Measurements from ENCODE around the gene SURF1.
A peak's percentile ranks its signal among the peaks of the same experiment; 100 is the strongest.
"Not testable (repeated sequence)": the region's sequence is repeated elsewhere in the genome, so short reads cannot be mapped to it uniquely, and the experiment has no call there.

SURF1 gene, protein sequence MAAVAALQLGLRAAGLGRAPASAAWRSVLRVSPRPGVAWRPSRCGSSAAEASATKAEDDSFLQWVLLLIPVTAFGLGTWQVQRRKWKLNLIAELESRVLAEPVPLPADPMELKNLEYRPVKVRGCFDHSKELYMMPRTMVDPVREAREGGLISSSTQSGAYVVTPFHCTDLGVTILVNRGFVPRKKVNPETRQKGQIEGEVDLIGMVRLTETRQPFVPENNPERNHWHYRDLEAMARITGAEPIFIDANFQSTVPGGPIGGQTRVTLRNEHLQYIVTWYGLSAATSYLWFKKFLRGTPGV

DNA sequence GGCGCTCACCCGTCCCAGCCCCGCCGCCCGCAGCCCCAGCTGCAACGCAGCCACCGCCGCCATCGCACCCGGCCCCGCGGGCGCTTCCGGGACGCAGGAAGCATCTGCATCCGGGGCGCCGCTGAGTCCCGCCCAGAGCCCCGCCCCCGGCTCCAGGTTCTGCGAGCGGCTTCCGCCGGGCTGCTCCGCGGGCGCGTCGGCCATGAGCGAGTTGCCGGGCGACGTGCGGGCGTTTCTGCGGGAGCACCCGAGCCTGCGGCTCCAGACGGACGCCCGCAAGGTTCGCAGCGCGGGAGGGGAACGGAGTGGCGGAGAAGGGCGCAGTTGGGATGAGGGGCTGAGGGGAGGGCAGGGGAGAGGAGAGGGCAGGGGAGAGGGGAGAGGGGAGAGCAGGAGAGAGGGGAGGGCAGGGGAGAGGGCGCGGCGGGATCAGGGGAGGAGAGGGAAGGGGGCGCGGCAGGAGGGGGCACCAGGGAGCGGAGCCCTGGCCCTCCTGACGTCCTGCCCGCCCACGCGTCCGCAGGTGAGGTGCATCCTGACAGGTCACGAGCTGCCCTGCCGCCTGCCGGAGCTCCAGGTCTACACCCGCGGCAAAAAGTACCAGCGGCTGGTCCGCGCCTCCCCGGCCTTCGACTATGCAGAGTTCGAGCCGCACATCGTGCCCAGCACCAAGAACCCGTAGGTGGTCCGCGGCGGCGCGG lies at the start of gene SURF1, which contains the start of gene SURF2:
Gene SURF1, minus strand, starts transcription at position 97 of the 701 bp plus-strand sequence. Its CDS starts 34 bp downstream, at position 63.
Gene SURF2, plus strand, starts transcription at position 160 of the 701 bp plus-strand sequence. Its CDS starts 43 bp downstream, at position 203.
- DNase-seq (ENCODE audit: low read depth in 1 of 2, low spot score in 1 of 2) = peak; percentile 80 to 92

DNA sequence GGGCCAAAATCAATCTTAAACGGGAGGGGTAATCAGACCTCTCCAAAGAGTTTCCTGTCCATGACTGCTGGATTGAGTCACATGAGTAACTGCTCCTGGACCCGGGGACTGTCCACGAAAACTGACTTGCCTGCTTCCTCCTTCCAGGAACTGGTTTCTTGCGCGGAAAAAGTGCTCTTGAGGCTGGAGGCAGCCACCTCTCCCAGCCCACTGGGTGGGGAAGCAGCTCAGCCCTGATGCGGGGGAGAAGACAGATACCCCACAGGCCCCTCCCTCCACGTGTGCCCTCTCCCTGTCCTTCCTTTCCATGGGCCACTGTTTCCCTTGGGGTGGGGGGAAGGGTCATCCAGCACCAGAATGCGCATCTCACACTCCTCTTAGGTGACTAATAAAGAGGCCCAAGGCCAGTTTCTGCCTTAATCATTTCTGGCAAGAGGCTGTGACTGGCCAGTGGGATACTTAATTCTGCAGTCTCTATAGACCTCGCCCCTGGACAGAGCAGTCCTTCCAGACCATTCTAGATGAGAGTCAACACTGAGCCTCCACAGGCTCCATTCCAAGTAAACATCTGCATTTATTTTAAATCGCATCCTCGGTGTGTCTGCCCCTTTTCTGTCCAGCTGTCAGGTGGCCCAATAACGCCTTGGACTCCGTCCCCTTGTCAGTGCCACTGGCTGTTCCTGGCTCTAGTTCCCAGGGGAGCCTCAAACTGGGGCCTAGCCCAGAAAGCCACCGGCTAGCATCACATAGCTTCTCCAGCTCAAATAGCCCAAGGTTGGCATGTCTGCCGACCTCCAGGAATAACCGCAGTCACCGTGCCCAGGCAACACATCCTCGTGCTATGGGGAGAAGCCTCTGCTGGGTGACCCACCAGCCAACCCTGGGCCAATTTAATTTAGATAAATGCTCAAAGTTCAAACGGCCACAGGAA lies 49.5 kb upstream of the SURF1 start:
- no peak for DNase-seq (ENCODE audit: low read depth in 1 of 2, low spot score in 1 of 2)

DNA sequence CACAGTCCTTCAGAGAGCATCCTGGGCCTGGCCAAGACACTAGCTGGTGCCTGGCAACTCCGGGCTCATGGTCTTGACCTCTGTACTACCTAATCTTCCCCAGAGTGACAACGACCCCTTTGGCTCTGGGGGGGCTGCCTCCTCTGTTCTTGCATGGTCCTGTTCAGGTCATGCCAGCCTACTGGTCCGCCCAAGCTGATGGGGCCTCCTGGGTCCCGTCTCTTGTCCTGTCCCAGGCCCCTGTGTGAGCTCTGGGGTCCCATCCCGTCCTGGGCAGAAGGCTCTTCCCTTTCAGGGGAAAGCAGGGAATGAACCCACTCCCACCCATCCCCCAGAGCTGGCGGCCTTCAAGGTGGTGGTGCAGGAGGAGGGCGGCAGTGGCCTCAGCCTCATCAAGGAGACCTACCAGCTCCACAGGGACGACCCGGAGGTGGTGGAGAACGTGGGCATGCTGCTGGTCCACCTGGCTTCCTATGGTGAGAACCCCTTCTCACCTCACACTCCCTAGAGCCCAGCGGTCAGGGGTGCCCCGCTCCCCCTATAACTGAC lies 48.2 kb upstream of the SURF1 start:
- DNase-seq (ENCODE audit: low read depth in 1 of 2, low spot score in 1 of 2) = no peak

DNA sequence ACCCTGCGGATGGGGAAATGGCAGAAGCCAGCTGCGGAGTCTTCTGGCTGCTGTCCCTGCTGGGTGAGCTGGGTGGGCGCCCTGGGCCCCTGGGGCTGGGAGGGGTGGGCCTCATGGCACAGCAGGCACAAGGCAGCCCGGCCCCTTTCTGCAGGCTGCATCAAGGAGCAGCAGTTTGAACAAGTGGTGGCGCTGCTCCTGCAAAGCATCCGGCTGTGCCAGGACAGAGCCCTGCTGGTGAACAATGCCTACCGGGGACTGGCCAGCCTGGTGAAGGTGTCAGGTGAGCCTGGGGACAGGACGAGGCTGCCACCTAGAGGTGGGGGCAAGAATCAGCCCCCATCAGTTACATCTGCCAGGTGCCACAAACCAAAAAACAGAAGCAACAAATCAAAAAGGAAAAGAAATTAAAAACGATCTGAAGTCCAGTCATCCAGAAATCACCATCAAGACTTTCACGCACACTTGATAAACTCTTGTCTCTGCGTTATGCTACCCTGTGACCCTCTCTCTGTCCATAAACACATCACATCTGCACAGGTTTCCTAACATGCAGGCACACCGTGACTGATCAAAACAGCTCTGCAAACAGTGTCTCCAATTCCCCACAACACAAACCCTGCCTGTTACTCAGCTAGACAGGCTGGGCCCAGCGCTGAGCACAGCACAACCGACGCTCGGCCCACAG lies 47.6 kb upstream of the SURF1 start:
- DNase-seq (ENCODE audit: low read depth in 1 of 2, low spot score in 1 of 2) = peak; percentile 37 to 49

DNA sequence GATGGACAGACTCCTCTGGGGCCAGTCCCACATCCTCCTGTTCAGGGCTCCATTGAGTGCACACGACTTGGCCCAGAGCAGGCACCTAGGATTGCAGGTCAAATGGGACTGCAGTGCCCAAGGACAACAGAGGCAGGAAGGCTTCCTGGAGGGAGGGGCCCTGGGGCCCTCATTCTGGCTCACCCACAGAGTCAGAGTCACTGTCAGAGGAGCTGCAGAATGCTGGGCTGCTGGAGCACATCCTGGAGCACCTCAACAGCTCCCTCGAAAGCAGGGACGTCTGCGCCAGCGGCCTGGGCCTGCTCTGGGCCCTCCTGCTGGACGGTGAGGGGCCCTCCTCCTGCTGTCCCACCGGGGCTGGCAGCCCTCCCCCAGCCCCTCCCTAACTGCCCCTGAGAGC lies 46.4 kb upstream of the SURF1 start:
- no peak for DNase-seq (ENCODE audit: low read depth in 1 of 2, low spot score in 1 of 2)

GRCh38 chr9:133401588-133401987 lies 45.3 kb upstream of the SURF1 start:
- DNase-seq (ENCODE audit: low read depth in 1 of 2, low spot score in 1 of 2) = no peak

- no peak for DNase-seq (ENCODE audit: low read depth in 1 of 2, low spot score in 1 of 2)
Observed at GRCh38 chr9:133400292-133400691, 44.0 kb upstream of the SURF1 start.

DNA sequence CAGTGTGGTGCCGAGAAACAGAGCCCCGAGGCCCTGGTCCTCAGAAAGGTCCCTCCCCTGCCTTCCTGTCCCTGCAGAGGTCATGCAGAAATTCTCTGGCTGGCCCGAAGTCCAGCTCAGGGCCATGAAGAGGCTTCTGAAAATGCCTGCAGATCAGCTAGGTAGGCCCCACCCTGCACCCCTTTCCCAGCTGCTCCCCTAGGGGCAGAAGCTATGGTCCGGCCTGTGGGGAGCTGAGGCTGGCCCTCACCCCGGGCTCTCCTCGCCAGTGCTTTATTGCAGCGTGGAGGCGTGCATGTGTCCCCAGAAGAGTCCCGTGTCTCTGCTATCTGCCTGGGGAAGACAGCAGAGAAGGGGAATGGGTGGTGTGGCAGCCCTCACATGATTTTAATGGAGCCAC lies 41.6 kb upstream of the SURF1 start:
- DNase-seq (ENCODE audit: low read depth in 1 of 2, low spot score in 1 of 2) = no peak

GRCh38 chr9:133397370-133397769 lies 41.1 kb upstream of the SURF1 start:
- DNase-seq (ENCODE audit: low read depth in 1 of 2, low spot score in 1 of 2) = no peak

GRCh38 chr9:133396952-133397351 lies 40.7 kb upstream of the SURF1 start:
- DNase-seq (ENCODE audit: low read depth in 1 of 2, low spot score in 1 of 2) = no peak

- no peak for DNase-seq (ENCODE audit: low read depth in 1 of 2, low spot score in 1 of 2)
Observed at GRCh38 chr9:133394687-133395271, 38.5 kb upstream of the SURF1 start.

- DNase-seq (ENCODE audit: low read depth in 1 of 2, low spot score in 1 of 2) = no peak
Observed at GRCh38 chr9:133393399-133393798, 37.1 kb upstream of the SURF1 start.

GRCh38 chr9:133392308-133392707 lies 36.0 kb upstream of the SURF1 start:
- DNase-seq (ENCODE audit: low read depth in 1 of 2, low spot score in 1 of 2) = not testable (repeated sequence)

- not testable (repeated sequence) for DNase-seq (ENCODE audit: low read depth in 1 of 2, low spot score in 1 of 2)
Observed at GRCh38 chr9:133391449-133391848, 35.2 kb upstream of the SURF1 start.

GRCh38 chr9:133390713-133391112 lies 34.4 kb upstream of the SURF1 start:
- no peak for DNase-seq (ENCODE audit: low read depth in 1 of 2, low spot score in 1 of 2)

- DNase-seq (ENCODE audit: low read depth in 1 of 2, low spot score in 1 of 2) = no peak
Observed at GRCh38 chr9:133389562-133389961, 33.3 kb upstream of the SURF1 start.

DNA sequence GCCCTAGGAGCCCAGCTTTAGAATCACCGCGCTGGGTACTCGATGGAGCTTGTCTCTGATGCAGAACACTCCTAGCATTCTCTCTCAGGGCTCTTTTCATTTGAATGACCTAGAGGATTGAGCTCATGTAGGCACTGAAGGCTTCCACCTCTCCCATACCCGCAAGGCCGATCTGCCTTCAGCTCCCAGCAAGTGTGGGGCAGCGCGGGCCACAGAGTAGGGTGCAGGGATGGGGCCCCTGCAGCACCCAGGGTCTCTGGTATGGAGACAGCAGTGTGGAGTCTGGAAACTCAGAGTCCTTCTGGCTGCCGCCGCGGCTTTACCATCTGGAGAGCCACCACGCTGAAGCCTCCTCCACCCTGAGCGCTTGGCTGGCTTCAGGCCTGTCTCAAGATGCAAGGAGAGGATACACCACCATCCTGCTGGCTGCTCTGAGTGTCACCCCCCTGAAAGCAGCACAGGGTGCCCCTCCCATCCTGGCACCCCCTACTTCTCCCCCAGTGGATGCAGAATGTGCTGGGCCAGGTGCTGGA lies 32.8 kb upstream of the SURF1 start:
- no peak for DNase-seq (ENCODE audit: low read depth in 1 of 2, low spot score in 1 of 2)

DNA sequence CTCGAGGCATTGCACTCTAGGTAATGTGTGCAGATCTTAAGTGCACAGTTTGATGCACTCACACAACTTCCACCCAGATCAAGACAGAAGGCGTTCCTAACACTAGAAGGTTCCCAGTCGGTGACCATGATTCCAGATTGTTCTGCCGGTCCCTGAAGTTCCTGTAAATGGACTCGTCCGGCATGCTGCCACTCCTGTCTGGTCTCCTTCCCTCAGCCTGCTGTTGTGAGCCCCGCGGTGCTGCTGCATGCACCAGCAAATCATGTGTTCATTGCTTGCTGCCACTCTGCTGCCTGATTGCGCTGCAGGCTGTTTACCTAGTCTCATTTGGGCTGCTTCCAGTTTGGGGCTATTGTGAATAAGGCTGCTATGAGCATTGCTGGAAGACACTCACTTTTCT lies 31.4 kb upstream of the SURF1 start:
- DNase-seq (ENCODE audit: low read depth in 1 of 2, low spot score in 1 of 2) = no peak

DNA sequence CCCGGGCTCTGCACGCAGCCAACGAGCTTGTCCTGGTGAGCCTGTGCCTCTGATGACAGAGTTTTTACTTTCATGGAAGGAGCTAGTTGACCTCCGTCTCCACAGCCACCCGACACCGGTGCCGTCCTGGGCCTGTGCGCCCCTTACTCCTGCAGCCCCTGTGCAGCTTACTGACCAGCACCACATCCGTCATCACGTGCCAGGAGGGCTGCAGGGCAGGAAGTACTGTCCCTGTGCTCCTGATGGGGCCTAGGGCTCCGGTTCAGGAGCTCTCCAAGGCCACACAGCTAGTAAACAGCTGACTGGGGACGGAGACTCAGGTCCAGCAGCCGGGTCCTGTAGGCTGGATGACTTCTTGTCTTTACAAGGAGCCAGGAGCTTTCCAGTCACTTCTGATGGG lies 30.1 kb upstream of the SURF1 start:
- no peak for DNase-seq (ENCODE audit: low read depth in 1 of 2, low spot score in 1 of 2)

- DNase-seq (ENCODE audit: low read depth in 1 of 2, low spot score in 1 of 2) = no peak
Observed at GRCh38 chr9:133385452-133385851, 29.2 kb upstream of the SURF1 start.
